HepG2 (cell line): ENCODE measurements around the gene KRTAP5-10. TPM values are rescaled to one million over a fixed set of nuclear protein-coding genes. Genes with fewer than 3 reads are reported as not detected.

Experiments used
- ATAC-seq: fragments of 200-7000 bp; cut with Tn5 transposase; 3 replicates; pipeline ENCODE4 v1.9.1; 2020; ENCODE audit warnings: mild to moderate bottlenecking, moderate library complexity
- BruUV-seq: library from RNA; stranded (reverse); fragments of 400-500 nt; replicated peaks from 2 replicates; lab custom pipeline; 2021; lab: Mats Ljungman, UMichigan
- CTCF ChIA-PET: fragments of 300-600 bp; formaldehyde crosslinking; extraction: SDS; loops from one replicate; lab custom pipeline; 2021; ENCODE audit warnings: low total read pairs, inconsistent platforms, low intra/inter-chr PET ratio; lab: Yijun Ruan, JAX
- POLR2A ChIA-PET: fragments of 350-600 bp; sonication (Branson Sonifier 250); formaldehyde crosslinking; loops from one replicate; lab custom pipeline; 2020; ENCODE audit warnings: antibody characterized with exemption, inconsistent platforms; lab: Yijun Ruan, JAX
- DNase-seq: peaks from one replicate; pipeline ENCODE4 v3.0.0-alpha.2; 2015; ENCODE audit warnings: low spot score
- FAIRE-seq: peaks from 3 replicates; lab custom pipeline; 2011; peaks lifted over from hg19 to GRCh38; lab: Jason Lieb, UNC
- H2AFZ ChIP-seq: one replicate; pipeline ENCODE4 v1.6.1; 2011; ENCODE audit warnings: low read length, inconsistent platforms
- H3K27ac ChIP-seq: fragments of 300-600 bp; 3 replicates; pipeline ENCODE4 v1.8.0; 2011; ENCODE audit warnings: mixed run types, mild to moderate bottlenecking, mixed read lengths, low read length, inconsistent platforms; ENCODE audit not compliant: insufficient read depth; ENCODE audit errors: extremely low read length
- H3K27me3 ChIP-seq, 2 experiments: fragments of 200-600 bp in 1 of 2; 2 replicates in 1 of 2; 3 replicates in 1 of 2; pipeline versions ENCODE4 v1.6.0 to v1.8.0; 2011; ENCODE audit warnings: low read length in 2 of 2, mild to moderate bottlenecking in 2 of 2, moderate library complexity in 2 of 2, inconsistent platforms in 1 of 2; ENCODE audit not compliant: insufficient read depth in 2 of 2, control insufficient read depth in 1 of 2
- H3K36me3 ChIP-seq, 2 experiments: fragments of 200-600 bp in 1 of 2; replicated peaks in 1 of 2; 2 replicates in 1 of 2; 3 replicates in 1 of 2; pipeline versions ENCODE4 v1.5.1 to v1.8.0; 2011; ENCODE audit warnings: low read length in 2 of 2, inconsistent platforms in 1 of 2; ENCODE audit not compliant: insufficient read depth in 2 of 2, control insufficient read depth in 1 of 2
- H3K4me1 ChIP-seq: 2 replicates; pipeline ENCODE4 v1.5.1; 2012; ENCODE audit warnings: low read length, inconsistent platforms; ENCODE audit not compliant: insufficient read depth
- H3K4me2 ChIP-seq: 2 replicates; pipeline ENCODE4 v1.6.0; 2011; ENCODE audit warnings: low read depth, low read length, inconsistent platforms
- H3K4me3 ChIP-seq, 3 experiments: fragments of 200-600 bp in 1 of 3; sonication (generic), shearing (Covaris generic) in 1 of 3; replicated peaks in 1 of 3; 2 replicates each; pipeline ENCODE4 v1.5.1; 2011 to 2016; ENCODE audit warnings: low read length in 3 of 3, inconsistent platforms in 2 of 3, low read depth in 2 of 3, mild to moderate bottlenecking in 2 of 3, control low read depth in 1 of 3, mixed read lengths in 1 of 3; ENCODE audit not compliant: insufficient read depth in 1 of 3
- H3K79me2 ChIP-seq: one replicate; pipeline ENCODE4 v1.6.1; 2011; ENCODE audit warnings: low read length, inconsistent platforms; ENCODE audit not compliant: insufficient read depth
- H3K9ac ChIP-seq: 2 replicates; pipeline ENCODE4 v1.6.0; 2011; ENCODE audit warnings: mild to moderate bottlenecking, low read depth, low read length, inconsistent platforms; ENCODE audit not compliant: insufficient read depth
- H3K9me3 ChIP-seq: 2 replicates; pipeline ENCODE4 v1.5.1; 2012; ENCODE audit warnings: mild to moderate bottlenecking, low read length
- H4K20me1 ChIP-seq: 2 replicates; pipeline ENCODE4 v1.6.0; 2011; ENCODE audit warnings: inconsistent platforms, mild to moderate bottlenecking, low read length, moderate library complexity; ENCODE audit not compliant: insufficient read depth
- ATF1 ChIP-seq: IDR thresholded peaks from 2 replicates; pipeline ENCODE4 v1.6.1; 2016; ENCODE audit warnings: mild to moderate bottlenecking, control low read depth
- ATF3 ChIP-seq: sonication (generic); formaldehyde crosslinking; IDR thresholded peaks from 2 replicates; pipeline ENCODE4 v1.4.0; 2020; ENCODE audit warnings: missing genetic modification reagents
- EEA1 ChIP-seq: sonication (generic); formaldehyde crosslinking; IDR thresholded peaks from 2 replicates; pipeline ENCODE4 v1.5.1; 2020; ENCODE audit warnings: mild to moderate bottlenecking, missing genetic modification reagents, borderline replicate concordance
- HOXA5 ChIP-seq: sonication (generic); formaldehyde crosslinking; IDR thresholded peaks from 2 replicates; pipeline ENCODE4 v1.4.0; 2020; ENCODE audit warnings: missing genetic modification reagents
- MAFG ChIP-seq: sonication (generic); formaldehyde crosslinking; IDR thresholded peaks from 2 replicates; pipeline ENCODE4 v1.5.1; 2020; ENCODE audit warnings: mild to moderate bottlenecking, missing genetic modification reagents
- SIX4 ChIP-seq: sonication (generic); formaldehyde crosslinking; IDR thresholded peaks from 2 replicates; pipeline ENCODE4 v1.4.0; 2020; ENCODE audit warnings: missing genetic modification reagents
- SMAD9 ChIP-seq: sonication (generic); formaldehyde crosslinking; IDR thresholded peaks from 2 replicates; pipeline ENCODE4 v1.5.1; 2020; ENCODE audit warnings: mild to moderate bottlenecking, missing genetic modification reagents
- SNRNP70 ChIP-seq: fragments of 200-400 bp; formaldehyde crosslinking; IDR thresholded peaks from 2 replicates; pipeline ENCODE4 v1.6.1; 2017; ENCODE audit warnings: mild to moderate bottlenecking, low read depth, low read length, moderate library complexity
- ZKSCAN5 ChIP-seq: sonication (generic); formaldehyde crosslinking; IDR thresholded peaks from 2 replicates; pipeline ENCODE4 v1.5.1; 2020; ENCODE audit warnings: mild to moderate bottlenecking, missing genetic modification reagents
- ZNF547 ChIP-seq: sonication (generic); formaldehyde crosslinking; IDR thresholded peaks from 2 replicates; pipeline ENCODE4 v1.5.1; 2020; ENCODE audit warnings: mild to moderate bottlenecking, missing genetic modification reagents
- ZNF597 ChIP-seq: sonication (generic); formaldehyde crosslinking; IDR thresholded peaks from 2 replicates; pipeline ENCODE4 v1.5.0; 2020; ENCODE audit warnings: missing genetic modification reagents
- ZNF850 ChIP-seq: sonication (generic); formaldehyde crosslinking; conservative IDR thresholded peaks from 2 replicates; pipeline ENCODE4 v1.9.0; 2021; ENCODE audit warnings: mild to moderate bottlenecking, missing genetic modification reagents
- WGBS: methylation state at CpG from one replicate; pipeline ENCODE4 v1.1.6; 2017; ENCODE audit warnings: low lambda C conversion rate; 5-methylcytosine and 5-hydroxymethylcytosine counted together
- in situ Hi-C: cut with HindIII; loops from 2 replicates; pipeline ENCODE4 v1.10.0; 2017; ENCODE audit warnings: low pct_unique_long_range_greater_than_20kb; ENCODE audit not compliant: extremely low pct_ligation_motif_present
- intact Hi-C: fragments of 100-400 bp; cut with micrococcal nuclease; formaldehyde crosslinking; loops from one replicate; pipeline ENCODE4 v1.10.0; 2022; ENCODE audit not compliant: unreplicated experiment
- polyA plus RNA-seq, 8 experiments: library from polyadenylated mRNA; depleted of rRNA in 3 of 8; stranded (reverse) in 7 of 8; unstranded in 1 of 8; fragments of >200 nt; fragmentation: Illumina TruSeq in 4 of 8; extraction: Trizol in 4 of 8; gene quantifications; 2 replicates each; pipeline versions ENCODE4 v1.2.1 to v1.2.3, GENCODE V29; 2011 to 2016; ENCODE audit warnings: low read depth in 4 of 8, missing spikeins in 1 of 8, mixed read lengths in 1 of 8; ENCODE audit not compliant: insufficient read depth in 1 of 8
- total RNA-seq, 5 experiments: library from RNA; depleted of rRNA; stranded (reverse); fragments of >200 nt; fragmentation: Illumina TruSeq; extraction: Trizol; gene quantifications; 2 replicates each; pipeline ENCODE4 v1.2.3, GENCODE V29; 2016; ENCODE audit warnings: low read depth in 1 of 5

The KRTAP5-10 gene
- total and polyA plus RNA-seq, 2 of the 13 experiments (the other 11 are each of a cell fraction or from before 2014, with no cell fraction given) = not detected

- H3K9me3 ChIP-seq = no peaks in the 10 kb centered on the region
- no peaks in the 10 kb centered on the region for H4K20me1 ChIP-seq
- H2AFZ ChIP-seq = no peak overlapping the region
- ChIA-PET CTCF (no interaction called here), POLR2A (interaction anchor here (1.6 kb wide), 1 partner anchor 38 kb away, joined by 6 read pairs; the partner anchor contains the start of gene KRTAP5-7)
- peaks cover 51% of the 10 kb centered on the region for H3K4me1 ChIP-seq
- ATAC-seq (no peak), FAIRE-seq (no peak), DNase-seq (no peak)
- H3K4me2 ChIP-seq = no peak overlapping the region
- WGBS = 35% methylated on average over 3 of the region's 4 CpGs
- H3K9ac ChIP-seq = no peak overlapping the region
- H3K79me2 ChIP-seq = no peaks in the 10 kb centered on the region
- TF ChIP-seq ZNF597 (CRISPR knock-in tag) (no peak), EEA1 (CRISPR knock-in tag) (no peak), ZNF547 (no peak), ZNF850 (CRISPR knock-in tag) (no peak), SNRNP70 (no peak), MAFG (CRISPR knock-in tag) (no peak), ZKSCAN5 (no peak), HOXA5 (CRISPR knock-in tag) (no peak), ATF1 (CRISPR knock-in tag) (no peak), ATF3 (no peak), SMAD9 (CRISPR knock-in tag) (no peak), SIX4 (no peak)
- no peaks in the 10 kb centered on the region for H3K36me3 ChIP-seq
- no TSS peak for BruUV-seq
- intact Hi-C loops = no loop called here
- H3K27me3 ChIP-seq = peaks cover 4 to 18% of the 10 kb centered on the region in 2 experiments; a peak in 2 of 5 replicates
- H3K4me3 ChIP-seq = no peak overlapping the region
- no peak overlapping the region for H3K27ac ChIP-seq
- in situ Hi-C loops = no loop called here
Measured at GRCh38 chr11:71564430-71564829, 933 bp upstream of the KRTAP5-10 start.
